Measurements from ENCODE around the gene ISM2. TPM values are rescaled to one million over a fixed set of nuclear protein-coding genes. Genes with fewer than 3 reads are reported as not detected.

The ISM2 gene
- total RNA-seq, 1 donor from 2014 or later, result 0.46 TPM

DNA sequence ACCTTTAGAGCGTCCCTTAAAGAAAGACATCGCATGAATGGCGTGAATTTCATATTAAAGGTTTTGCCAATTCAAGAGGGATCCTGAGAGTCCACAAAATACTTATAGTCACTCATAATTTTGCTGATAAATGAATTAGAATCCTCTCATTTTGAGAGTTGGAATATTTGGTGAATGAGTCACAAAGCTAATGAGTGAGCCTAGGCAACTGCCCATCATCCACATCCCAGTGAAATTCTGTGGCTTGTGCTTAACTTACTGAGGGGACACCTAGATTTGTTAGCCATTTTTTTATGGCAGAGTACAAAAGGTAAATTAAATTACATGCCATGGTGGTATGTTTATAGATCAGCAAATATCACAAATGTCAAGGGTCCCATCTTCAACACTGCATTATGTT is 62.6 kb downstream of the ISM2 start:
- no peaks in the 10 kb centered on the region for H3K27me3 Mint-ChIP-seq
- no peaks in the 10 kb centered on the region for H3K4me1 Mint-ChIP-seq (ENCODE audit: unreplicated experiment)
- H3K9me3 Mint-ChIP-seq, result no peaks in the 10 kb centered on the region
- no peak overlapping the region for H3K4me3 Mint-ChIP-seq
- no peak for DNase-seq (ENCODE audit: extremely low spot score, unreplicated experiment)
- no peak overlapping the region for H3K27ac Mint-ChIP-seq
- peaks cover 30% of the 10 kb centered on the region for H3K36me3 Mint-ChIP-seq
- TF ChIP-seq, protein P1, sequence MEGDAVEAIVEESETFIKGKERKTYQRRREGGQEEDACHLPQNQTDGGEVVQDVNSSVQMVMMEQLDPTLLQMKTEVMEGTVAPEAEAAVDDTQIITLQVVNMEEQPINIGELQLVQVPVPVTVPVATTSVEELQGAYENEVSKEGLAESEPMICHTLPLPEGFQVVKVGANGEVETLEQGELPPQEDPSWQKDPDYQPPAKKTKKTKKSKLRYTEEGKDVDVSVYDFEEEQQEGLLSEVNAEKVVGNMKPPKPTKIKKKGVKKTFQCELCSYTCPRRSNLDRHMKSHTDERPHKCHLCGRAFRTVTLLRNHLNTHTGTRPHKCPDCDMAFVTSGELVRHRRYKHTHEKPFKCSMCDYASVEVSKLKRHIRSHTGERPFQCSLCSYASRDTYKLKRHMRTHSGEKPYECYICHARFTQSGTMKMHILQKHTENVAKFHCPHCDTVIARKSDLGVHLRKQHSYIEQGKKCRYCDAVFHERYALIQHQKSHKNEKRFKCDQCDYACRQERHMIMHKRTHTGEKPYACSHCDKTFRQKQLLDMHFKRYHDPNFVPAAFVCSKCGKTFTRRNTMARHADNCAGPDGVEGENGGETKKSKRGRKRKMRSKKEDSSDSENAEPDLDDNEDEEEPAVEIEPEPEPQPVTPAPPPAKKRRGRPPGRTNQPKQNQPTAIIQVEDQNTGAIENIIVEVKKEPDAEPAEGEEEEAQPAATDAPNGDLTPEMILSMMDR (conservative IDR thresholded peaks at IDR 0.05), result no peak

DNA sequence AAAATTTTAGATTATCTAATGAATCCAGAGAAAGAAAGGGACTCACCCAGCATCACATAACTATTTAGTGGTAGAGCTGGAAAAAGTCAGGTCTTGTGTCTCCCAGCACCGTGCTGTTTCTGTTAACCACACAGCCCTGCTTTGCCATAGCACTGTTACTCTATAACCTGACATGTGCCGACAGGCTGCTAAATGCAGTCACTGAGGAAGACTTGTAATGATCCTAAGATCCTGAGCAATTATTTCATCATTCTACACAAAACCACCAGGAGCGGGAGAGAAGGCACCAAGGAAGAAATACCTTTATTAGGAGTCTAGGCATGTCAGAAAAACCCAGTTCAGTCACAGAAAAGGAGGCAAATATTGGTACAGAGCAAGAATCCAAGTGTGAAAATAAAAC is 72.2 kb downstream of the ISM2 start:
- peaks cover 64% of the 10 kb centered on the region for H3K36me3 Mint-ChIP-seq
- H3K27me3 Mint-ChIP-seq, result no peaks in the 10 kb centered on the region
- no peak for DNase-seq (ENCODE audit: extremely low spot score, unreplicated experiment)
- H3K27ac Mint-ChIP-seq, result no peak overlapping the region
- TF ChIP-seq, protein P1 (conservative IDR thresholded peaks at IDR 0.05), result no peak
- H3K4me3 Mint-ChIP-seq, result no peak overlapping the region
- no peaks in the 10 kb centered on the region for H3K9me3 Mint-ChIP-seq
- H3K4me1 Mint-ChIP-seq (ENCODE audit: unreplicated experiment), result no peaks in the 10 kb centered on the region

DNA sequence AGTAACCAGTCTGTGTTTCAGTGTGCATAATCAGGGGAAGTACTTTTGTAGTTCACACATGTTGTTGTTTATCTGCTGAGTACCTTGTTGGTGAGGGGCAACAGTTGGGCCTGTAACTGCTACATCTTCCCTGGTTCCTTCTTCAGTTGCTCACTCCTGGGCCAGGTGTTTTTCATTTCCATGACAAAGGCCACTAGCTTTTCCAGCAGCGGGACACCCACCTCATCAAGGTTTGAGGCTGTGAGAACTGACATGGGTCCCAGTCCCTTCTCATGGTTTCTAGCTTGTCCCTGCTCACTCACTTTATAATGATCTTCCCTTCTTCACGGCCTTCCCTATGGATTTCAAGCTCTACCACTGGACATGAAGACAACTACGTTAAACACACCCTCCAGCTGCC is 73.8 kb downstream of the ISM2 start:
- TF ChIP-seq, protein P1 (conservative IDR thresholded peaks at IDR 0.05), result no peak
- no peak for DNase-seq (ENCODE audit: extremely low spot score, unreplicated experiment)

More for the DNA sequence above, 73.8 kb downstream of the ISM2 start:
- Mint-ChIP-seq H3K27ac (no peak overlapping the region), H3K27me3 (no peaks in the 10 kb centered on the region), H3K4me1 (ENCODE audit: unreplicated experiment) (no peaks in the 10 kb centered on the region), H3K9me3 (peaks cover 3% of the 10 kb centered on the region), H3K4me3 (no peak overlapping the region), H3K36me3 (peaks cover 62% of the 10 kb centered on the region)

Other genes with a start within 250 kb of the ISM2 start
- gene NGB, start 227.6 kb downstream of the ISM2 start, total RNA-seq (ENCODE audit: low replicate concordance), result not detected in 2 replicates
- gene POMT2, start 177.9 kb downstream of the ISM2 start, total RNA-seq (ENCODE audit: low replicate concordance), result 45.4 and 51.5 TPM in 2 replicates
- gene GSTZ1, start 177.8 kb downstream of the ISM2 start, total RNA-seq (ENCODE audit: low replicate concordance), result 16.0 and 18.9 TPM in 2 replicates
- 17.4 and 17.5 TPM in 2 replicates for gene TMED8, start 121.7 kb downstream of the ISM2 start, total RNA-seq (ENCODE audit: low replicate concordance)
- gene SAMD15, start 121.4 kb downstream of the ISM2 start, total RNA-seq (ENCODE audit: low replicate concordance), result 4.0 and 9.7 TPM in 2 replicates
- 0.46 and 0.57 TPM in 2 replicates for gene NOXRED1, start 75.3 kb downstream of the ISM2 start, total RNA-seq (ENCODE audit: low replicate concordance)
- gene VIPAS39, start 41.2 kb downstream of the ISM2 start, total RNA-seq (ENCODE audit: low replicate concordance), result 24.0 and 25.0 TPM in 2 replicates
- gene AHSA1, start 40.7 kb downstream of the ISM2 start, total RNA-seq (ENCODE audit: low replicate concordance), result 202 and 204 TPM in 2 replicates
- gene SPTLC2, start 117.8 kb upstream of the ISM2 start, total RNA-seq (ENCODE audit: low replicate concordance), result 40.9 and 134 TPM in 2 replicates
- 14.5 and 19.1 TPM in 2 replicates for gene ALKBH1, start 209.2 kb upstream of the ISM2 start, total RNA-seq (ENCODE audit: low replicate concordance)
- gene SLIRP, start 209.3 kb upstream of the ISM2 start, total RNA-seq (ENCODE audit: low replicate concordance), result 125 and 128 TPM in 2 replicates